HG02623 (cell line): ENCODE results near the gene MAP4K4.
"Not testable (repeated sequence)": the region's sequence is repeated elsewhere in the genome, so short reads cannot be mapped to it uniquely, and the experiment has no call there.

Experiments used
- ATAC-seq: cut with Tn5 transposase; IDR thresholded peaks from one replicate; pipeline ENCODE4 v1.9.1; 2021; ENCODE audit warnings: moderate library complexity; ENCODE audit not compliant: unreplicated experiment

Gene MAP4K4

GRCh38 chr2:101899265-101899664 is 201.8 kb downstream of the MAP4K4 start:
- no peak for ATAC-seq

GRCh38 chr2:101899871-101900270 is 202.4 kb downstream of the MAP4K4 start:
- ATAC-seq: no peak

GRCh38 chr2:101900375-101900774 is 202.9 kb downstream of the MAP4K4 start:
- no peak for ATAC-seq

GRCh38 chr2:101901241-101901640 is 203.7 kb downstream of the MAP4K4 start:
- no peak for ATAC-seq

- ATAC-seq: no peak
Observed at GRCh38 chr2:101902169-101902568, 204.7 kb downstream of the MAP4K4 start.

GRCh38 chr2:101904916-101905315 is 207.4 kb downstream of the MAP4K4 start:
- no peak for ATAC-seq

- ATAC-seq: no peak
Observed at GRCh38 chr2:101905746-101906336, 208.3 kb downstream of the MAP4K4 start.

- no peak for ATAC-seq
Observed at GRCh38 chr2:101909760-101910159, 212.3 kb downstream of the MAP4K4 start.

- peak; percentile 86 for ATAC-seq
Observed at GRCh38 chr2:101912545-101912944, 215.0 kb downstream of the MAP4K4 start.

- no peak for ATAC-seq
Observed at GRCh38 chr2:101921319-101921952, 223.9 kb downstream of the MAP4K4 start.

GRCh38 chr2:101921953-101922325 is 224.4 kb downstream of the MAP4K4 start:
- ATAC-seq: no peak

- not testable (repeated sequence) for ATAC-seq
Observed at GRCh38 chr2:101924311-101924710, 226.8 kb downstream of the MAP4K4 start.

- no peak for ATAC-seq
Observed at GRCh38 chr2:101930019-101930418, 232.5 kb downstream of the MAP4K4 start.

- ATAC-seq: no peak
Observed at GRCh38 chr2:101930847-101931246, 233.3 kb downstream of the MAP4K4 start.

- ATAC-seq: no peak
Observed at GRCh38 chr2:101931402-101931801, 233.9 kb downstream of the MAP4K4 start.

- ATAC-seq: not testable (repeated sequence)
Observed at GRCh38 chr2:101935764-101936163, 238.3 kb downstream of the MAP4K4 start.

GRCh38 chr2:101942851-101943250 is 245.3 kb downstream of the MAP4K4 start:
- no peak for ATAC-seq
